GM12878 (cell line): ENCODE results near the gene POLR3E. TPM values are rescaled to one million over a fixed set of nuclear protein-coding genes. Genes with fewer than 3 reads are reported as not detected.

Experiments used
- ASH2L ChIP-seq: fragments of 300-600, 200-600 bp; sonication (generic); IDR thresholded peaks from 2 replicates; pipeline ENCODE4 v1.6.1; 2017; ENCODE audit warnings: low read depth, mild to moderate bottlenecking, borderline replicate concordance
- CHD1 ChIP-seq: IDR thresholded peaks from 2 replicates; pipeline ENCODE4 v1.6.1; 2012; ENCODE audit warnings: low read depth, low read length, improper control_type of control experiment
- EGR1 ChIP-seq, 2 experiments: IDR thresholded peaks; 1 replicate in 1 of 2; 2 replicates in 1 of 2; pipeline ENCODE4 v1.6.1; 2011 to 2012; ENCODE audit warnings: low read depth in 2 of 2, low read length in 2 of 2, borderline replicate concordance in 1 of 2, mild to moderate bottlenecking in 1 of 2, moderate library complexity in 1 of 2
- EP300 ChIP-seq, 2 experiments: fragments of 150-350 bp in 1 of 2; IDR thresholded peaks; 2 replicates each; pipeline ENCODE4 v1.6.1; 2011 to 2012; ENCODE audit warnings: low read depth in 2 of 2, low read length in 2 of 2, borderline replicate concordance in 1 of 2, improper control_type of control experiment in 1 of 2, inconsistent platforms in 1 of 2; ENCODE audit not compliant: control insufficient read depth in 1 of 2
- HSF1 ChIP-seq: fragments of 150-350 bp; IDR thresholded peaks from 2 replicates; pipeline ENCODE4 v1.6.1; 2014; ENCODE audit warnings: mild to moderate bottlenecking, low read depth, low read length
- KDM1A ChIP-seq: fragments of 200-600 bp; sonication (generic); IDR thresholded peaks from 2 replicates; pipeline ENCODE4 v1.6.1; 2016; ENCODE audit warnings: borderline replicate concordance
- RAD21 ChIP-seq: IDR thresholded peaks from 2 replicates; pipeline ENCODE4 v1.6.1; 2011; ENCODE audit warnings: mild to moderate bottlenecking, low read depth, low read length, moderate library complexity; ENCODE audit not compliant: insufficient read depth
- SUPT20H ChIP-seq: IDR thresholded peaks from 2 replicates; pipeline ENCODE4 v1.6.1; 2011; ENCODE audit warnings: low read depth, mild to moderate bottlenecking, low read length, moderate library complexity, borderline replicate concordance; ENCODE audit not compliant: control insufficient read depth
- ZZZ3 ChIP-seq: IDR thresholded peaks from 2 replicates; pipeline ENCODE4 v1.6.1; 2011; ENCODE audit warnings: low read depth; ENCODE audit not compliant: control insufficient read depth, insufficient read length
- polyA plus RNA-seq, 11 experiments: library from polyadenylated mRNA; depleted of rRNA in 4 of 11; unstranded in 6 of 11; stranded (reverse) in 5 of 11; fragments of >200 nt; fragmentation: Nextera tagmentation in 4 of 11; fragmentation: Illumina TruSeq in 1 of 11; extraction: Ambion mirVana in 4 of 11; extraction: Trizol in 1 of 11; gene quantifications; 1 replicate in 1 of 11; 2 replicates in 10 of 11; pipeline versions ENCODE4 v1.2.1 to v1.2.3, GENCODE V29; 2011 to 2016; ENCODE audit warnings: inconsistent platforms in 2 of 11, missing spikeins in 2 of 11, low read depth in 1 of 11
- total RNA-seq, 4 experiments: library from RNA; depleted of rRNA in 3 of 4; stranded (reverse); fragments of >200 nt in 3 of 4; fragmentation: Illumina TruSeq in 1 of 4; extraction: Trizol in 1 of 4; gene quantifications; 2 replicates each; pipeline versions ENCODE4 v1.2.1 to v1.2.3, GENCODE V29; 2013 to 2021
- TF ChIP-seq, protein P1 (sequence below): fragments of 450-650 bp; IDR thresholded peaks from 2 replicates; pipeline ENCODE4 v1.6.1; 2017; ENCODE audit warnings: mild to moderate bottlenecking, low read depth, inconsistent platforms; ENCODE audit not compliant: poor library complexity, severe bottlenecking

POLR3E gene
- total and polyA plus RNA-seq, 10 of the 15 experiments (the other 5 are each of a cell fraction or from before 2014, with no cell fraction given), result 11.1 to 79.5 (median 39.7) TPM

DNA sequence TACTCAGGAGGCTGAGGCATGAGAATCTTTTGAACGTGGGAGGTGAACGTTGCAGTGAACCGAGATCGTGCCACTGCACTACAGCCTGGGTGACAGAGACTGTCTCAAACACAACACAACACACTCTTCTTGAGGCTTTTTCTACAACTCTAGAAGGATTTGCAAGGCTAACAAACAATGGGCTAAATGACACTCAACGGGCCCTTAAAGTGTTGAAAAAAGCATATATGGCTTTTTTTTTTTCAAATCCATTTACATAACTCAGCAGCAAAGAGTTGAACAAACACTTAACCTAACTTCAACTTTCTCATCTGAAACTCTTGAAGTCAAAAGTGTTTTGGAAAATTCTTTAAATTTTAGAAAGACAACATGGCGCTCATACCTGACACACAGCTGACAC is 54.9 kb downstream of the POLR3E start (continued):
- TF ChIP-seq, protein P1, sequence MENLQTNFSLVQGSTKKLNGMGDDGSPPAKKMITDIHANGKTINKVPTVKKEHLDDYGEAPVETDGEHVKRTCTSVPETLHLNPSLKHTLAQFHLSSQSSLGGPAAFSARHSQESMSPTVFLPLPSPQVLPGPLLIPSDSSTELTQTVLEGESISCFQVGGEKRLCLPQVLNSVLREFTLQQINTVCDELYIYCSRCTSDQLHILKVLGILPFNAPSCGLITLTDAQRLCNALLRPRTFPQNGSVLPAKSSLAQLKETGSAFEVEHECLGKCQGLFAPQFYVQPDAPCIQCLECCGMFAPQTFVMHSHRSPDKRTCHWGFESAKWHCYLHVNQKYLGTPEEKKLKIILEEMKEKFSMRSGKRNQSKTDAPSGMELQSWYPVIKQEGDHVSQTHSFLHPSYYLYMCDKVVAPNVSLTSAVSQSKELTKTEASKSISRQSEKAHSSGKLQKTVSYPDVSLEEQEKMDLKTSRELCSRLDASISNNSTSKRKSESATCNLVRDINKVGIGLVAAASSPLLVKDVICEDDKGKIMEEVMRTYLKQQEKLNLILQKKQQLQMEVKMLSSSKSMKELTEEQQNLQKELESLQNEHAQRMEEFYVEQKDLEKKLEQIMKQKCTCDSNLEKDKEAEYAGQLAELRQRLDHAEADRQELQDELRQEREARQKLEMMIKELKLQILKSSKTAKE, result no peak
- TF ChIP-seq ASH2L, result no peak
- no peak for TF ChIP-seq CHD1
- no peak for TF ChIP-seq ZZZ3
- TF ChIP-seq RAD21, result no peak
- no peak for TF ChIP-seq HSF1
- no peak for TF ChIP-seq EGR1 (IDR thresholded peaks at IDR 0.05; ENCODE audit: borderline replicate concordance in 1 of 2, low read depth in 2 of 2, low read length in 2 of 2)
- no peak for TF ChIP-seq KDM1A
- no peak for TF ChIP-seq SUPT20H
- no peak for TF ChIP-seq EP300 (IDR thresholded peaks at IDR 0.05; ENCODE audit: borderline replicate concordance in 1 of 2, control insufficient read depth in 1 of 2, low read depth in 2 of 2, low read length in 2 of 2)
